Activated CD4-positive, alpha-beta T cell treated with anti-CD3 and anti-CD28 coated beads for 24 hours (primary cell): Measurements from ENCODE around the gene TOM1L2.

Source experiments
- DNase-seq, 2 donors: peaks; one replicate each; pipeline ENCODE4 v3.0.0-alpha.2; 2020; ENCODE audit warnings: low read depth in 2 of 2

TOM1L2 gene

DNA sequence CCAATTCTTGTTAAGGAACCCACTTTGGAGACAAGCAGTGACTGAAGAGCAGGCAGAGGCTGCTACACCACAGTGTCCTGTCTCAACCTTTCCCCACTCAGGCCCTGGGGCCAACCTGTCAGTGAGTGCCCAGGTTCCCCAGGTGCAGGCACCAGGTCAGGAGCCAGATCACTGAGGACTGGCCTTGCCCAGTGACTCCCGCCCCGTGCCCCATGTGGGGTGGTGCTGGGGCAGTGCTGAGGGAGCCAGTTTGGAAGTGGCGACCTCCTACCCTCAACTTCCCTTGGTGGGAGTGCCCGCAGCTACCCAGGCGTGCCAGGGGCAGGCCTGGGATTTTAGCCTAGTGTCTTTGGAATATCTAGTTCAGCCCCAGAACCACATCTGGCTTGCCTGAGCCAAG lies 164.8 kb downstream of the TOM1L2 start:
- no peak for DNase-seq

DNA sequence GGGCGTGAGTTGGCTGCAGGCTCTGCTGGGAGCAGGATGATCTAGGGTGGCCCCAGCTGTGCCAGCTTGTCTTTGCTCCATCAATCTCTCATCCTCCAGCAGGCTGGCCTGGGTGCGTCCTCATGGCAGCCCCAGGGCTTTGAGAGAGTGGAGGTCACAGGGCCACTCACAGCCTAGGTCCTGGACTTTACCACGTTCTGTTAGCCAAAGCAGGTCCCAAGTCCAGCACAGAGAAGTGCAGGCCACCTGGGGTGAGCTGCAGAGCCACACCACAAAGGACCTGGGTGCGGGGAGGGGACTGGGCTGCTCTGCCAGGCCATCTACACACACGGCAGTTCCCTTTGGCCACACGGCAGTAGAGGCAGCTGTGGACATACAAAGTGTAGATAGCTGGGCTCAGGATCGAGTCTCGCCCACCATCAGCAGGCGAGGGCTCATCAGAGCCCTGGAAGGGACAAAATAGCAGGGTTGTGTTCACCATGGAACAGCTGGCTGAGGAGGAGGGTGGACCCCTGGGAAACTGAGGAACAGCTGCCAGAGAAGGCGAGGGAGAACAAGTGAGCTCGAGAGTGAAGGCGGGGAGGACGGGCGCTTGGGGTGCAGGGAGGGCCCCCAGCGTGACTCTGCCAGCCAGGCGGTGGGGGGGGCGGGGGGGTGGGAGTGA lies 165.5 kb downstream of the TOM1L2 start:
- no peak for DNase-seq

DNA sequence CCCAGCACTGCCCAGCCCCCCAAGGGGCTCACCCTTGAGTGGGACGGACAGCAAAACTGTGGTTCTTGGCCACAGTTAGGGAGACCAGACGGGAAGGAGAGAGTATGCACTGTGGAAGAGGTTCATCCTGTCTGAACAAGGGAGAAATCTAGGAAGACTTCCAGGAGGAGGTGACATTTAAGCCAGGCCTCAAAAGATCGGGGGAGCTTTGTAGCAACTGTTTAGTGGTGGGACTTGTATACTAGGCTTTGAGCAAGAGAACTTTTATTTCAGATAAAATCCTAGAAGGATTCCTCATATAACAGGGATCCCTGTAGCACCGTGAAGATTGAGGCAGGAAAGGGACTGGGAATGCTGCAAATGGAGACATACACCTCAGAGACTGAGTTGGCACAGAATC lies 166.2 kb downstream of the TOM1L2 start:
- DNase-seq: no peak

DNA sequence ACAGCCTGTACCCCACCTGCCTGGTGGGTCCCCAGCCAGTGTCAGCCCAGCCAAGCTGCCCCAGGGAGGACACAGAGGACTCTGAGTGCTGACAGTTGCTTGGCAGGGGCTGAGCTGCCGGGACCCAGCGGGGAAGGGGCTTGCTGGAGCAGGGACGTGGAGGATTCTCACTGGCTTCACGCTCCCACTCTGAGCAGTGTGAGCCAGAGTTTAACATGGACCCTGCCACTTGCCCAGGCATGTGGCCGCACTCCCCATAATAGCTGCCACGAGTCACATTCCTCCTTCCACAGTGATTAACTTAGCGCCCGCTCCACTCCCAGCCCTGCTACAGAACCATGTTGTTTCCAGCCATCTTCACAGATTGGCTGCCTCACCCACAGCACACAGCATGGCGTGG lies 166.6 kb downstream of the TOM1L2 start:
- DNase-seq: no peak

DNA sequence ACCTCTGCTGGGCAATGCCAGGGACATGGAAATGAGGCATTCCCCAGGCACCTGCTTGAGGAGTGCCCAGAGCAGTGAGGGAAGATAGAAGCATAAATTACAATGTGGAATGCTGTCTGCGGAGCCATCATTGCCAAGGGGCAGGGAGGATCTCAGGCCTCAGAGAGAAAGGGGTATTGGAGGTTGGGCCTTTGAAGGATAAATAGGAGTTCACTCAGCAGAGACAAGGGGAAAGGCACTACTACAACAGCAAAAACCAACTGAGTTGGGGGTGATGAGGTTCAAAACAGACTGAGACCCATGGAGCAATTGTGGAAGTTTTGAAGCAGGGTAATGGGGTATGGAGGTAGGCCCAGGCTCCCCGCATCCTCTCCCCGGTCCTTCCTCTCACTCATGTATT lies 168.2 kb downstream of the TOM1L2 start:
- no peak for DNase-seq

DNA sequence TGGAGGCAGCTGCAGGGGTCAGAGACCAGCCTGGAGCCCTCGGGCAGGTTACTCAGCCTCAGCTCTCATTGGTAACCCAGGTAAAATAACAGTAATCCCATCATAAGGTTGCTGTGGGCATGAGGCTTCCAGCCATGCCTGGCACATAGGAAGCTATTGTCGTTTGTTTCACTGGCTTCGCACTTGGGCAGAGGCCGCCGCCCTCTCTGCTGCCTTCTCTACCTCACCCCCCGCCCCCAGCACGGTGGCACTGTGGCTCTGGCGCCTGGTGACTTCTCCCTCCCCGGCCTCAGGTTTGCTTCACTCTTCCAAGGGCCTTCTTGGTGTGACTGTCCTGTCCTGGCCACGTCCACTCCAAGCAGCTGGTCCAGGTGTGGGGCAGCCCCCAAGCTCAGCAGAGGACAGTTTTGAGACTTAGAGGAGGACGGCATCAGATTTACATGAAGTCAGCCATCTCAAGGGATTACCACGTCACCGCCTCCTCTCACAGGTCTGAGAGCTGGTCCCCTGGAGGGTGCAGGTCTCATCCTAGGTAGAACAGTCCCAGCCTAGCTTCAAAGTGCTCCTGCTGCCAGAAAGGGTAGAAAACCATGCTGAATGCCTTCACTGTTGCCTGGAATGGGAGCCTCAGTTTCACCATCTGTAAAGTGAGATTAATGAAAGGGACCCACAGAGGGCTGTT lies 170.3 kb downstream of the TOM1L2 start:
- no peak for DNase-seq

DNA sequence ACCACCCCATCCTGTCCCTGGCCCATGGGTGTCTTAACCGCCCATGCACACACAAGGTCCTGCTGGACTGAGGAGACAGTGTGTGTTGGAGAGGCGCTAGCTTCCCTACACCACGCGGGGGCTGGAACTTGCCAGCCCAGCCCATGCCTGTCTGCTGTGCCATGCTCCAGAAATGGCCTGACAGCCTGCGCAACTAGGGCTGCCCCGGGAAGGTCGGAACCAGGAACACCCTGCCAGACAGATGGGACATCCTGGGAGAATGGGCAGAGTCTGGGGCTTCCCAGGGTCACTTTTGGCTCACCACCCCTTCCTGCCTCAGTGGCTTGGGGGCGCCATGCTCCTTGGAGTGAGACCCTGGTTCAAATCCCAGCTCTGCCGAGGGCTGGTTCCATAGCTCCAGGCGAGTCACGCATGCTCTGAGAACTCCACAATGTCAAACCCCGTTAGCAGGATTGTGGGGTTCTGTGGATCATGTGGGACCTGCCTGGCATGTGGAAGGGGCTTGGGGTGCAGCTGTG lies 171.6 kb downstream of the TOM1L2 start:
- no peak for DNase-seq

DNA sequence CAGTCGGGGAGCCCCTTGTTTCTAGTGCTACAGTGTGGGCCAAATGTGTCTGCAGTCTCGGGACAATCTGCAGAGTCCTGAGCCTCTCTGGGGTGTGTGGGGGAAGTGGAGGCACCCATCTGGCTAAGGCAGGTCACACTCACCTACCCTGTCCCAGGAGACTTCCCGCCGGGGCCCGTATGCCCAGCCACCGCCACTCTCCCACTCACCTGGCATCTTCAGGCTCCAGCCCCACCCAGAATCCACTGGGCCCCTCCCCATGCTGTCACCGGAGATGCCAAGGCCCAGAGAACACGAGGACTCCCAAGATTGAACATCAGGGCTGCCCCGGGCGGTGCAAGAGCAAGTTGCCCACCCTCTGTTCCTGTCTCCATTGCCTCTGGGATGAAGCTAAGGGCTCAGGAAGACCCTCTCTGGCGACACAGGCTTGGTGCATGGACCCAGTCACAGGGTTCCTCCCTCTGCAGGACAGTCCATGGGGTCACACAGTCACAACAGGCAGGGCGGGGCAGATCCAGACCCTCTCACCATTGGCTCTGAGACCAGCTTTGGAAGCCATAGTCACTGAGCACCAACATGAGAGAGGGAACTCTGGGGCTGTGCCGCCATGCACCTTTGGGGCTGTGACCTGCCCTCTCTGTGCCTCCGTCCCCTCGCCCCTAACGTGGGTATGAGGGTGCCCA lies 173.5 kb downstream of the TOM1L2 start:
- DNase-seq: no peak

DNA sequence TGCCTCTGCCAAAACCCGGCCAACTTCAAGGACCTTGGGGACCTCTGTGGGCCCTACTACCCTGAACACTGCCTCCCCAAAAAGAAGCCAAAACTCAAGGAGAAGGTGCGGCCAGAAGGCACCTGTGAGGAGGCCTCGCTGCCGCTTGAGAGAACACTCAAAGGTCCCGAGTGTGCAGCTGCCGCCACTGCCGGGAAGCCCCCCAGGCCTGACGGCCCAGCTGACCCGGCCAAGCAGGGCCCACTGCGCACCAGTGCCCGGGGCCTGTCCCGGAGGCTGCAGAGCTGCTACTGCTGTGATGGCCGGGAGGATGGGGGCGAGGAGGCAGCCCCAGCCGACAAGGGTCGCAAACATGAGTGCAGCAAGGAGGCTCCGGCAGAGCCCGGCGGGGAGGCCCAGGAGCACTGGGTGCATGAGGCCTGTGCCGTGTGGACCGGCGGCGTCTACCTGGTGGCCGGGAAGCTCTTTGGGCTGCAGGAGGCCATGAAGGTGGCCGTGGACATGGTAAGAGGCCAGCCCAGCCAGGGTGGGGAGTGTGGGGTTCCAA lies 174.1 kb downstream of the TOM1L2 start:
- no peak for DNase-seq

DNA sequence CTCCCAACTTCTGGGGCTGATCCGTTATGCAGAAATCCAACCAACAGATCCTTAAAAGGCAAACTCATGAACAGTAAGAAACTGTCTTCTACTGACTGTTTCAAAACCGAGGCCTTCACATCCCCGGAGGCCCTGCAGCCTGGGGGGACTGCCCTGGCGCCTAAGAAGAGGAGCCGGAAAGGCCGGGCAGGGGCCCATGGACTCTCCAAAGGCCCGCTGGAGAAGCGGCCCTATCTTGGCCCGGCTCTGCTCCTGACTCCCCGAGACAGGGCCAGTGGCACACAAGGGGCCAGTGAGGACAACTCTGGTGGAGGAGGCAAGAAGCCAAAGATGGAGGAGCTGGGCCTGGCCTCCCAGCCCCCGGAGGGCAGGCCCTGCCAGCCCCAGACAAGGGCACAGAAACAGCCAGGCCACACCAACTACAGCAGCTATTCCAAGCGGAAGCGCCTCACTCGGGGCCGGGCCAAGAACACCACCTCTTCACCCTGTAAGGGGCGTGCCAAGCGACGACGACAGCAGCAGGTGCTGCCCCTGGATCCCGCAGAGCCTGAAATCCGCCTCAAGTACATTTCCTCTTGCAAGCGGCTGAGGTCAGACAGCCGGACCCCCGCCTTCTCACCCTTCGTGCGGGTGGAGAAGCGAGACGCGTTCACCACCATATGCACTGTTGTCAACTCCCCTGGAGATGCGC lies 174.9 kb downstream of the TOM1L2 start:
- DNase-seq: no peak

DNA sequence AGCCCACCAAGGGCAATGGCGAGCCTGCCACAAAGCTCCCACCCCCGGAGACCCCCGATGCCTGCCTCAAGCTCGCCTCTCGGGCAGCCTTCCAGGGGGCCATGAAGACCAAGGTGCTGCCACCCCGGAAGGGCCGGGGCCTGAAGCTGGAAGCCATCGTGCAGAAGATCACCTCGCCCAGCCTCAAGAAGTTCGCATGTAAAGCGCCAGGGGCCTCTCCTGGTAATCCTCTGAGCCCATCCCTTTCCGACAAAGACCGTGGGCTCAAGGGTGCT lies 175.5 kb downstream of the TOM1L2 start:
- DNase-seq: no peak

DNA sequence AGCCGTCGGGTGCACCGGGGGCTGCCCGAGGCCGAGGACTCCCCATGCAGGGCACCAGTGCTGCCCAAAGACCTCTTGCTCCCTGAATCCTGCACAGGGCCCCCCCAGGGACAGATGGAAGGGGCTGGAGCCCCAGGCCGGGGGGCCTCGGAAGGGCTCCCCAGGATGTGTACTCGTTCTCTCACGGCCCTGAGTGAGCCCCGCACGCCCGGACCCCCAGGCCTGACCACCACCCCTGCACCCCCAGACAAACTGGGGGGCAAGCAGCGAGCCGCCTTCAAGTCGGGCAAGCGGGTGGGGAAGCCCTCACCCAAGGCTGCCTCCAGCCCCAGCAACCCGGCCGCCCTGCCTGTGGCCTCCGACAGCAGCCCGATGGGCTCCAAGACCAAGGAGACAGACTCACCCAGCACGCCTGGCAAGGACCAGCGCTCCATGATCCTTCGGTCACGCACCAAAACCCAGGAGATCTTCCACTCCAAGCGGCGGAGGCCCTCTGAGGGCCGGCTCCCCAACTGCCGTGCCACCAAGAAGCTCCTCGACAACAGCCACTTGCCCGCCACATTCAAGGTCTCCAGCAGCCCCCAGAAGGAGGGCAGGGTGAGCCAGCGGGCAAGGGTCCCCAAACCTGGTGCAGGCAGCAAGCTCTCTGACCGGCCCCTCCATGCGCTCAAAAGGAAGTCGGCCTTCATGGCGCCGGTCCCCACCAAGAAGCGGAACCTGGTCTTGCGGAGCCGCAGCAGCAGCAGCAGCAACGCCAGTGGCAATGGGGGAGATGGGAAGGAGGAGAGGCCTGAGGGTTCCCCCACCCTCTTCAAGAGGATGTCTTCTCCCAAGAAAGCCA lies 176.0 kb downstream of the TOM1L2 start:
- no peak for DNase-seq

DNA sequence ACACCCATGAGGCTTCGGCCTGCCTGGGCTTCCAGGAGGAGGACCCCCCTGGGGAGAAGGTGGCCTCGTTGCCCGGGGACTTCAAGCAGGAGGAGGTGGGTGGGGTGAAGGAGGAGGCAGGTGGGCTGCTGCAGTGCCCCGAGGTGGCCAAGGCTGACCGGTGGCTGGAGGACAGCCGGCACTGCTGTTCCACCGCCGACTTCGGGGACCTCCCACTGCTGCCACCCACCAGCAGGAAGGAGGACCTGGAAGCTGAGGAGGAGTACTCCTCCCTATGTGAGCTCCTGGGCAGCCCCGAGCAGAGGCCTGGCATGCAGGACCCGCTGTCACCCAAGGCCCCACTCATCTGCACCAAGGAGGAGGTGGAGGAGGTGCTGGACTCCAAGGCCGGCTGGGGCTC lies 176.9 kb downstream of the TOM1L2 start:
- DNase-seq: no peak

DNA sequence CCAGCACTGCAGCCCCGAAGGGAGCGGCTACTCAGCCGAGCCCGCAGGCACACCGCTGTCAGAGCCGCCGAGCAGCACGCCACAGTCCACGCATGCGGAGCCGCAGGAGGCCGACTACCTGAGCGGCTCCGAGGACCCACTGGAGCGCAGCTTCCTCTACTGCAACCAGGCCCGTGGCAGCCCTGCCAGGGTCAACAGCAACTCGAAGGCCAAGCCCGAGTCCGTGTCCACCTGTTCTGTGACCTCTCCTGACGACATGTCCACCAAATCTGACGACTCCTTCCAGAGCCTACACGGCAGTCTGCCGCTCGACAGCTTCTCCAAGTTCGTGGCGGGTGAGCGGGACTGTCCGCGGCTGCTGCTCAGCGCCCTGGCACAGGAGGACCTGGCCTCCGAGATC lies 177.8 kb downstream of the TOM1L2 start:
- DNase-seq: no peak
